ENCODE data around the gene SOHLH1.
"Not testable (repeated sequence)": the region's sequence is repeated elsewhere in the genome, so short reads cannot be mapped to it uniquely, and the experiment has no call there.

SOHLH1 gene

GRCh38 chr9:135680056-135680455 lies 19.2 kb downstream of the SOHLH1 start:
- DNase-seq (ENCODE audit: low read depth in 4 of 4, low spot score in 1 of 4) = no peak

- no peak for DNase-seq (ENCODE audit: low read depth in 4 of 4, low spot score in 1 of 4)
Observed at GRCh38 chr9:135678236-135679017, 20.9 kb downstream of the SOHLH1 start.

- DNase-seq (ENCODE audit: low read depth in 4 of 4, low spot score in 1 of 4) = no peak
Observed at GRCh38 chr9:135677641-135678168, 21.6 kb downstream of the SOHLH1 start.

GRCh38 chr9:135676891-135677290 lies 22.4 kb downstream of the SOHLH1 start:
- DNase-seq (ENCODE audit: low read depth in 4 of 4, low spot score in 1 of 4) = no peak

GRCh38 chr9:135674977-135675376 lies 24.3 kb downstream of the SOHLH1 start:
- DNase-seq (ENCODE audit: low read depth in 4 of 4, low spot score in 1 of 4) = no peak

GRCh38 chr9:135673941-135674340 lies 25.3 kb downstream of the SOHLH1 start:
- no peak for DNase-seq (ENCODE audit: low read depth in 4 of 4, low spot score in 1 of 4)

GRCh38 chr9:135672786-135673185 lies 26.5 kb downstream of the SOHLH1 start:
- DNase-seq (ENCODE audit: low read depth in 4 of 4, low spot score in 1 of 4) = not testable (repeated sequence)

- DNase-seq (ENCODE audit: low read depth in 4 of 4, low spot score in 1 of 4) = no peak
Observed at GRCh38 chr9:135671591-135672041, 27.7 kb downstream of the SOHLH1 start.

GRCh38 chr9:135670721-135671590 lies 28.3 kb downstream of the SOHLH1 start:
- no peak for DNase-seq (ENCODE audit: low read depth in 4 of 4, low spot score in 1 of 4)

GRCh38 chr9:135669616-135670285 lies 29.5 kb downstream of the SOHLH1 start:
- no peak for DNase-seq (ENCODE audit: low read depth in 4 of 4, low spot score in 1 of 4)

GRCh38 chr9:135669018-135669417 lies 30.3 kb downstream of the SOHLH1 start:
- DNase-seq (ENCODE audit: low read depth in 4 of 4, low spot score in 1 of 4) = not testable (repeated sequence)

GRCh38 chr9:135667463-135668001 lies 31.7 kb downstream of the SOHLH1 start:
- no peak for DNase-seq (ENCODE audit: low read depth in 4 of 4, low spot score in 1 of 4)

GRCh38 chr9:135666534-135667462 lies 32.5 kb downstream of the SOHLH1 start:
- DNase-seq (ENCODE audit: low read depth in 4 of 4, low spot score in 1 of 4) = no peak

- no peak for DNase-seq (ENCODE audit: low read depth in 4 of 4, low spot score in 1 of 4)
Observed at GRCh38 chr9:135665795-135666189, 33.5 kb downstream of the SOHLH1 start.

- DNase-seq (ENCODE audit: low read depth in 4 of 4, low spot score in 1 of 4) = no peak
Observed at GRCh38 chr9:135664801-135665794, 34.2 kb downstream of the SOHLH1 start.

GRCh38 chr9:135664266-135664665 lies 35.0 kb downstream of the SOHLH1 start:
- no peak for DNase-seq (ENCODE audit: low read depth in 4 of 4, low spot score in 1 of 4)

- DNase-seq (ENCODE audit: low read depth in 4 of 4, low spot score in 1 of 4) = no peak
Observed at GRCh38 chr9:135663857-135664256, 35.4 kb downstream of the SOHLH1 start.

- DNase-seq (ENCODE audit: low read depth in 4 of 4, low spot score in 1 of 4) = no peak
Observed at GRCh38 chr9:135663451-135663770, 35.9 kb downstream of the SOHLH1 start.
